B cell (primary cell): ENCODE results near the gene SERPINF2. TPM values are rescaled to one million over a fixed set of nuclear protein-coding genes. Genes with fewer than 3 reads are reported as not detected.

Experiments used
- ATAC-seq: fragments of 200-7000 bp; cut with Tn5 transposase; one replicate; pipeline ENCODE4 v1.10.0; 2021; ENCODE audit warnings: low read depth, mild to moderate bottlenecking, moderate number of reproducible peaks, moderate library complexity
- CTCF ChIA-PET: fragments of 350-600 bp; sonication (Branson Sonifier 250); formaldehyde crosslinking; loops from one replicate; lab custom pipeline; 2021; ENCODE audit warnings: antibody characterized with exemption, inconsistent platforms; lab: Charles Lee
- POLR2A ChIA-PET: fragments of 350-600 bp; sonication (Branson Sonifier 250); formaldehyde crosslinking; loops from one replicate; lab custom pipeline; 2021; ENCODE audit warnings: antibody characterized with exemption; lab: Charles Lee
- DNase-seq: peaks from one replicate; pipeline ENCODE4 v3.0.0; 2013
- H2AFZ ChIP-seq: 2 replicates; pipeline ENCODE4 v1.6.1; 2012; ENCODE audit warnings: mild to moderate bottlenecking, low read depth, low read length; ENCODE audit not compliant: insufficient read depth, poor library complexity, severe bottlenecking
- H3K27ac ChIP-seq, 2 donors: 1 replicate in 1 of 2; 2 replicates in 1 of 2; pipeline ENCODE4 v1.5.1; 2012 to 2013; ENCODE audit warnings: low read length in 2 of 2, mild to moderate bottlenecking in 2 of 2, moderate library complexity in 1 of 2
- H3K27me3 ChIP-seq, 4 experiments: fragments of 200-600 bp in 1 of 4; sonication (generic) in 1 of 4; replicated peaks in 1 of 4; 1 replicate in 2 of 4; 2 replicates in 2 of 4; pipeline versions ENCODE4 v1.6.1 to v1.7.0; 2013 to 2016; ENCODE audit warnings: low read length in 3 of 4, mild to moderate bottlenecking in 2 of 4, mixed read lengths in 1 of 4, moderate library complexity in 1 of 4; ENCODE audit not compliant: insufficient read depth in 4 of 4, control insufficient read depth in 3 of 4; ENCODE audit errors: control extremely low read depth in 1 of 4
- H3K36me3 ChIP-seq, 2 experiments: replicated peaks in 1 of 2; 1 replicate in 1 of 2; 2 replicates in 1 of 2; pipeline versions ENCODE4 v1.6.1 to v1.7.1; 2013; ENCODE audit warnings: low read length in 1 of 2; ENCODE audit not compliant: insufficient read depth in 2 of 2, control insufficient read depth in 1 of 2; ENCODE audit errors: control extremely low read depth in 1 of 2, extremely low read depth in 1 of 2
- H3K4me1 ChIP-seq, 2 donors: fragments of 200-600 bp in 1 of 2; sonication (generic) in 1 of 2; 1 replicate in 1 of 2; 2 replicates in 1 of 2; pipeline versions ENCODE4 v1.5.1 to v1.6.1; 2013 to 2017; ENCODE audit warnings: low read length in 2 of 2; ENCODE audit not compliant: control insufficient read depth in 2 of 2, insufficient read depth in 2 of 2
- H3K4me2 ChIP-seq: replicated peaks from 2 replicates; pipeline ENCODE3; 2012; ENCODE audit warnings: mild to moderate bottlenecking, low read depth, low read length; ENCODE audit not compliant: poor library complexity, severe bottlenecking
- H3K4me3 ChIP-seq, 5 experiments: fragments of 200-600 bp in 1 of 5; sonication (generic) in 1 of 5; 1 replicate in 3 of 5; 2 replicates in 2 of 5; pipeline versions ENCODE4 v1.5.1 to v1.7.0; 2011 to 2016; ENCODE audit warnings: low read length in 4 of 5, mild to moderate bottlenecking in 4 of 5, low read depth in 2 of 5, control low read depth in 1 of 5, moderate library complexity in 1 of 5; ENCODE audit not compliant: insufficient read depth in 1 of 5; ENCODE audit errors: control extremely low read depth in 1 of 5, extremely low read depth in 1 of 5
- H3K79me2 ChIP-seq: fragments of 200-600 bp; sonication (generic); one replicate; pipeline ENCODE4 v1.6.0; 2016; ENCODE audit warnings: low read length; ENCODE audit not compliant: control insufficient read depth, insufficient read depth
- H3K9ac ChIP-seq: fragments of 200-600 bp; sonication (generic); 2 replicates; pipeline ENCODE4 v1.6.1; 2017; ENCODE audit warnings: mild to moderate bottlenecking, low read length, moderate library complexity
- H3K9me3 ChIP-seq, 3 donors: one replicate each; pipeline versions ENCODE4 v1.6.1 to v1.7.1; 2013; ENCODE audit warnings: low read length in 2 of 3; ENCODE audit not compliant: control insufficient read depth in 2 of 3, insufficient read depth in 1 of 3; ENCODE audit errors: control extremely low read depth in 1 of 3
- H4K20me1 ChIP-seq: 2 replicates; pipeline ENCODE4 v1.6.0; 2012; ENCODE audit warnings: mild to moderate bottlenecking, low read length; ENCODE audit not compliant: insufficient read depth, control insufficient read depth, poor library complexity, severe bottlenecking
- H3K27ac Mint-ChIP-seq: one replicate; pipeline ENCODE4 v1.8.0; 2021; ENCODE audit warnings: mixed read lengths
- H3K27me3 Mint-ChIP-seq: one replicate; pipeline ENCODE4 v1.8.0; 2021; ENCODE audit warnings: mixed read lengths
- H3K4me1 Mint-ChIP-seq: one replicate; pipeline ENCODE4 v1.8.0; 2021; ENCODE audit warnings: mixed read lengths
- H3K4me3 Mint-ChIP-seq: one replicate; pipeline ENCODE4 v1.8.0; 2021; ENCODE audit warnings: mixed read lengths
- H3K9me3 Mint-ChIP-seq: one replicate; pipeline ENCODE4 v1.8.0; 2022; ENCODE audit warnings: mixed read lengths; ENCODE audit not compliant: insufficient read depth
- EZH2 ChIP-seq: IDR thresholded peaks from 2 replicates; pipeline ENCODE4 v1.6.1; 2012; ENCODE audit warnings: borderline replicate concordance, low read depth, mild to moderate bottlenecking, moderate library complexity, low read length; ENCODE audit not compliant: insufficient read depth, poor library complexity, severe bottlenecking
- WGBS: methylation state at CpG from one replicate; pipeline ENCODE4 v1.1.5; 2013; ENCODE audit warnings: missing lambda C conversion rate; ENCODE audit not compliant: insufficient coverage; 5-methylcytosine and 5-hydroxymethylcytosine counted together
- intact Hi-C: fragments of 100-400 bp; cut with micrococcal nuclease; formaldehyde crosslinking; loops from one replicate; pipeline ENCODE4 v1.10.0; 2022
- polyA plus RNA-seq: library from polyadenylated mRNA; depleted of rRNA; stranded (reverse); fragments of >200 nt; gene quantifications from 2 replicates; pipeline ENCODE4 v1.2.3, GENCODE V29; 2012
- total RNA-seq, 2 donors: library from RNA; stranded (reverse); fragments of 120-200 nt in 1 of 2; gene quantifications; 1 replicate in 1 of 2; 2 replicates in 1 of 2; pipeline versions ENCODE4 v1.2.3 to v1.2.4, GENCODE V29; 2013 to 2022
- TF ChIP-seq, protein P1 (sequence below): fragments of 200-600 bp; IDR thresholded peaks from one replicate; pipeline ENCODE4 v1.8.0; 2022; ENCODE audit warnings: antibody characterized with exemption, mild to moderate bottlenecking

Gene SERPINF2
- total and polyA plus RNA-seq, 2 donors (not counting 1 experiment from before 2014, with no cell fraction given) = 0.97 to 3.9 TPM

DNA sequence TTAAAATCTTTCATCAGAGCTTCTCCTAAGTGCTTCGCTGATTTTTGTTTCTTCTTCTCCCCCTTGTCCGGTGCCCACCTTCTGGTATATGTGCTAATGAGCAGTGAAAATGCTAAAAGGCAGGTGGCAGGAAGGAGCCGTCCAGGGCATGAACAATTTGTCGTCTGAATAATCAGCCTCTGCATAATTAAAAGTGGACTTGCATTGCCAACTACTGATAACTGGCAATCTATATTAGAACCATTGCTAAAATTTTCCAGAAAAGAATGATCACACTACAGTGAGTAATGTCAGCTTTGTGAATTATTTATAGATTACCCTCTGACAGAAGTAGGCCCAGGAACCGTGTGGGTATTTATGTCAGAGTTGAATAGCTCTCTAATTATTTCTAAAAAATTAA, 47.3 kb downstream of the SERPINF2 start:
- H3K9ac ChIP-seq = no peak overlapping the region

More for the DNA sequence above, 47.3 kb downstream of the SERPINF2 start:
- Histone ChIP-seq H3K9me3 (no peaks in the 10 kb centered on the region), H3K4me1 (no peaks in the 10 kb centered on the region), H2AFZ (no peak overlapping the region), H3K27me3 (no peaks in the 10 kb centered on the region), H3K79me2 (peaks cover 3% of the 10 kb centered on the region), H4K20me1 (no peaks in the 10 kb centered on the region), H3K27ac (no peak overlapping the region), H3K36me3 (peaks cover 7 to 17% of the 10 kb centered on the region in 2 experiments), H3K4me3 (no peak overlapping the region), H3K4me2 (no peak overlapping the region)
- Mint-ChIP-seq H3K27ac (no peak overlapping the region), H3K4me1 (no peaks in the 10 kb centered on the region), H3K27me3 (no peaks in the 10 kb centered on the region), H3K4me3 (no peak overlapping the region), H3K9me3 (no peaks in the 10 kb centered on the region)
- no CpG with 5 or more reads among the region's 5 CpGs for WGBS
- no peak for TF ChIP-seq EZH2
- TF ChIP-seq, protein P1, sequence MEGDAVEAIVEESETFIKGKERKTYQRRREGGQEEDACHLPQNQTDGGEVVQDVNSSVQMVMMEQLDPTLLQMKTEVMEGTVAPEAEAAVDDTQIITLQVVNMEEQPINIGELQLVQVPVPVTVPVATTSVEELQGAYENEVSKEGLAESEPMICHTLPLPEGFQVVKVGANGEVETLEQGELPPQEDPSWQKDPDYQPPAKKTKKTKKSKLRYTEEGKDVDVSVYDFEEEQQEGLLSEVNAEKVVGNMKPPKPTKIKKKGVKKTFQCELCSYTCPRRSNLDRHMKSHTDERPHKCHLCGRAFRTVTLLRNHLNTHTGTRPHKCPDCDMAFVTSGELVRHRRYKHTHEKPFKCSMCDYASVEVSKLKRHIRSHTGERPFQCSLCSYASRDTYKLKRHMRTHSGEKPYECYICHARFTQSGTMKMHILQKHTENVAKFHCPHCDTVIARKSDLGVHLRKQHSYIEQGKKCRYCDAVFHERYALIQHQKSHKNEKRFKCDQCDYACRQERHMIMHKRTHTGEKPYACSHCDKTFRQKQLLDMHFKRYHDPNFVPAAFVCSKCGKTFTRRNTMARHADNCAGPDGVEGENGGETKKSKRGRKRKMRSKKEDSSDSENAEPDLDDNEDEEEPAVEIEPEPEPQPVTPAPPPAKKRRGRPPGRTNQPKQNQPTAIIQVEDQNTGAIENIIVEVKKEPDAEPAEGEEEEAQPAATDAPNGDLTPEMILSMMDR = no peak
- no peak for DNase-seq
- CTCF ChIA-PET = interaction anchor here (0.8 to 1.2 kb wide), 2 partner anchors 9 to 121 kb away, joined by 4 to 6 read pairs; no protein-coding TSS in a partner anchor
- POLR2A ChIA-PET = interaction anchor here (0.6 to 1.2 kb wide), 2 partner anchors 60 to 74 kb away, joined by 3 to 4 read pairs; no protein-coding TSS in a partner anchor
- no peak for ATAC-seq
- intact Hi-C loops = no loop called here
